Lung (tissue), 12 donors: ENCODE results near the gene GNL3. TPM values are rescaled to one million over a fixed set of nuclear protein-coding genes. Genes with fewer than 3 reads are reported as not detected.

ENCODE experiments used
- ATAC-seq: fragments of 200-7000 bp; cut with Tn5 transposase; one replicate; pipeline ENCODE4 v1.9.1; 2020; ENCODE audit warnings: moderate number of reproducible peaks; ENCODE audit not compliant: insufficient read depth, low FRiP score
- DNase-seq, 3 donors: peaks; one replicate each; pipeline ENCODE4 v3.0.0-alpha.2; 2013 to 2017
- H3K27ac ChIP-seq, 2 donors: one replicate each; pipeline ENCODE4 v1.5.1; 2013; ENCODE audit warnings: mild to moderate bottlenecking in 2 of 2, moderate library complexity in 2 of 2, control low read depth in 1 of 2, inconsistent platforms in 1 of 2, low read depth in 1 of 2, low read length in 1 of 2
- H3K27me3 ChIP-seq, 3 donors: one replicate each; pipeline ENCODE4 v1.5.1; 2013; ENCODE audit warnings: low read length in 2 of 3; ENCODE audit not compliant: control insufficient read depth in 3 of 3, insufficient read depth in 3 of 3
- H3K36me3 ChIP-seq, 4 donors: one replicate each; pipeline ENCODE4 v1.5.1; 2013; ENCODE audit warnings: low read length in 4 of 4, mild to moderate bottlenecking in 1 of 4, moderate library complexity in 1 of 4; ENCODE audit not compliant: control insufficient read depth in 4 of 4, insufficient read depth in 4 of 4
- H3K4me1 ChIP-seq, 5 donors: one replicate each; pipeline ENCODE4 v1.5.1; 2013; ENCODE audit warnings: low read length in 5 of 5, mild to moderate bottlenecking in 2 of 5, moderate library complexity in 1 of 5; ENCODE audit not compliant: control insufficient read depth in 5 of 5, insufficient read depth in 5 of 5
- H3K4me3 ChIP-seq: one replicate; pipeline ENCODE4 v1.5.1; 2013; ENCODE audit warnings: mild to moderate bottlenecking, control low read depth, moderate library complexity
- H3K9ac ChIP-seq, 2 donors: one replicate each; pipeline ENCODE4 v1.5.1; 2013; ENCODE audit warnings: low read length in 2 of 2, control low read depth in 1 of 2; ENCODE audit not compliant: insufficient read depth in 1 of 2
- H3K9me3 ChIP-seq, 4 donors: one replicate each; pipeline ENCODE4 v1.5.1; 2013; ENCODE audit warnings: low read length in 3 of 4, mild to moderate bottlenecking in 1 of 4, moderate library complexity in 1 of 4; ENCODE audit not compliant: control insufficient read depth in 4 of 4, insufficient read depth in 3 of 4
- WGBS, 2 donors: extraction: QIAGEN DNeasy Blood & Tissue Kit; methylation state at CpG; one replicate each; pipeline ENCODE4 v1.1.7; 2013; 5-methylcytosine and 5-hydroxymethylcytosine counted together
- polyA plus RNA-seq, 2 donors: library from polyadenylated mRNA; stranded (reverse); fragments of 200-250 nt; gene quantifications; one replicate each; pipeline ENCODE4 v1.2.1, GENCODE V29; 2013
- total RNA-seq, 2 donors: library from RNA; depleted of rRNA in 1 of 2; stranded (reverse); fragments of >200 nt in 1 of 2; gene quantifications; one replicate each; pipeline ENCODE4 v1.2.1, GENCODE V29; 2014 to 2021
- TF ChIP-seq, protein P1 (sequence below): IDR thresholded peaks from 2 replicates; pipeline ENCODE4 v1.5.1; 2012; ENCODE audit warnings: mild to moderate bottlenecking; ENCODE audit errors: control extremely low read depth, extremely low read depth
- donor health status: control.
- donor health status: control.
- donor health status: Bipolar disorder and iron deficiency.
- donor health status: healthy.
- donor health status: DM: yes; HTN: yes; CAD: no.

Gene GNL3
- total and polyA plus RNA-seq, 4 donors = 57.5 to 84.6 (median 72.4) TPM

DNA sequence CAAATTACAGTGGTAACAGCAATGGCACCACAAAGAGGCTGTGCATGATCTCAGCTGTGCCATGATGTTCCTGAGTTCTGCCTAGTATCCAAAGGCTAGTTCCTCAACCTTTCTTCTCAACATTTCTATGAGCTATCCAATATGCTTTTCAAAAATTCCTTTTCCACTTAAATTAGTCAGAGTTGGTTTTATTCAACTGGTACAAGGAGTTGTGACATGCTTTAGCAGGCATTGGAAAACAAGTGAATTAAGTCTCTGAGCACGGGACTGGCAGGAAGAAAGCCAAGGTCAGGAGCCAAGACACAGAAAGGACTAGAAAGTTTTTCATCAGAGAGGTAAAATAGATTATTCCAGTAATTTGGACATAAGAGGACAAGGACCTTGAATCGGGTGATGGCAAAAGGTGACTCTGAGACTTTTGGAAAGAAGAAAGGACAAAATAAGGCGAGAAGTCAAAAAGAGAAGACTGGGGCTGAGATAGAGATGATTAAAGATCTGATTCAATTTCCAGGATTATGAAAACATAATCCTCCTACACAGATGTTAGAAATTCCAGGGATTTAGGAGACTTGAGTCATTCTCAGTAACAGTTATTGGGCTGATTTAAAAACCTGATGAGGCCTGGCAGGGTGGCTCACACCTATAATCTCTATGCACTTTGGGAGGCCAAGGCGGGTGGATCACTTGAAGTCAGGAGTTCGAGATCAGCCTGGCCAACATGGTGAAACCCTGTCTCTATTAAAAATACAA is 36.2 kb upstream of the GNL3 start:
- ATAC-seq = no peak
- H3K36me3 ChIP-seq = peaks cover 22 to 58% (median 32%) of the 10 kb centered on the region in 4 donors

DNA sequence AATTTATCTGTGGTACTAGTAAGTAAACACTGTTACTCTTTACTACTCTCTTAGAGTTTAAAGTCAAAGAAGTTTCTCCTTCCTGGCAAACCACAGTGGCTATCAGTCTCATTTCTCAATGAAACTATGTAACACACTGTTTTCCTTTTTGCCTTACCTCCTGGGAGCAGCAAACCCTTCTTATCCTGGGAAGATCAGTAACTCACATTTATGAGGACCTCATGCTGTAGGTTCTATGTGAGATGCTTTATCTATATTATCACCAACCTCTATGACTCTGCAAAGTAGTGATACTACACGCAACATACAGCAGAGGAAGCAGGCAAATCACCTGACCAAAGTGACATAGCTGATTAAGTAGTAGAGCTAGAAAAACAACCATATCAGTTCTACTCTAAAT is 35.4 kb upstream of the GNL3 start:
- no peak for ATAC-seq
- WGBS, 2 donors = 65 to 94% methylated on average over 1 of the region's 1 CpG
- Histone ChIP-seq H3K4me1 (no peaks in the 10 kb centered on the region), H3K36me3 (peaks cover 23 to 64% (median 34%) of the 10 kb centered on the region in 4 donors), H3K4me3 (no peak overlapping the region), H3K27ac (no peak overlapping the region), H3K9ac (no peak overlapping the region), H3K27me3 (no peaks in the 10 kb centered on the region), H3K9me3 (no peaks in the 10 kb centered on the region)
- TF ChIP-seq, protein P1, sequence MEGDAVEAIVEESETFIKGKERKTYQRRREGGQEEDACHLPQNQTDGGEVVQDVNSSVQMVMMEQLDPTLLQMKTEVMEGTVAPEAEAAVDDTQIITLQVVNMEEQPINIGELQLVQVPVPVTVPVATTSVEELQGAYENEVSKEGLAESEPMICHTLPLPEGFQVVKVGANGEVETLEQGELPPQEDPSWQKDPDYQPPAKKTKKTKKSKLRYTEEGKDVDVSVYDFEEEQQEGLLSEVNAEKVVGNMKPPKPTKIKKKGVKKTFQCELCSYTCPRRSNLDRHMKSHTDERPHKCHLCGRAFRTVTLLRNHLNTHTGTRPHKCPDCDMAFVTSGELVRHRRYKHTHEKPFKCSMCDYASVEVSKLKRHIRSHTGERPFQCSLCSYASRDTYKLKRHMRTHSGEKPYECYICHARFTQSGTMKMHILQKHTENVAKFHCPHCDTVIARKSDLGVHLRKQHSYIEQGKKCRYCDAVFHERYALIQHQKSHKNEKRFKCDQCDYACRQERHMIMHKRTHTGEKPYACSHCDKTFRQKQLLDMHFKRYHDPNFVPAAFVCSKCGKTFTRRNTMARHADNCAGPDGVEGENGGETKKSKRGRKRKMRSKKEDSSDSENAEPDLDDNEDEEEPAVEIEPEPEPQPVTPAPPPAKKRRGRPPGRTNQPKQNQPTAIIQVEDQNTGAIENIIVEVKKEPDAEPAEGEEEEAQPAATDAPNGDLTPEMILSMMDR = no peak
- DNase-seq = no peak

More for the DNA sequence above, 36.2 kb upstream of the GNL3 start:
- TF ChIP-seq, protein P1 = no peak
- H3K27ac ChIP-seq = no peak overlapping the region
- DNase-seq = no peak
- H3K4me1 ChIP-seq = no peaks in the 10 kb centered on the region
- no peak overlapping the region for H3K9ac ChIP-seq
- H3K4me3 ChIP-seq = no peak overlapping the region
- no peaks in the 10 kb centered on the region for H3K27me3 ChIP-seq
- WGBS, 2 donors = 75 to 96% methylated on average over 5 of the region's 5 CpGs
- H3K9me3 ChIP-seq = no peaks in the 10 kb centered on the region

DNA sequence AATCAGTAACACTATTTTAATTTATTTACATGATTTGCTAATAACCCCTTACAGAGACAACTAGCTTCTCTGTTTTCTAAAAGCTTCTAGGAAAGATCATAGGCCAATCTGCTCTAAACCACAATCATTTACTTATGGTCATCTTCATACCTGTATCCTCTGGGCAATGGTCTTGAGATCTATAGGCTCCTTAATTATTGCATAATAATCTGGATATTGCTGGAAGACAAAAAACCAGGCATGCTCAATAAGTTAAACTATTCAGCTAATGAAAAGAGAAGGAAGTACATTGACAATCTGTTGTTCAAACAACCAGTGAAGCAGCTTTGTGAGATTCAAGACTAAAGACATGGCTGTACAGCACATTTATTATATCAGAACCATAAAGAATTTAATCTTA is 34.2 kb upstream of the GNL3 start:
- ATAC-seq (no peak), DNase-seq (no peak)
- Histone ChIP-seq H3K9ac (no peak overlapping the region), H3K27me3 (no peaks in the 10 kb centered on the region), H3K36me3 (peaks cover 25 to 63% (median 37%) of the 10 kb centered on the region in 4 donors), H3K9me3 (no peaks in the 10 kb centered on the region), H3K27ac (no peak overlapping the region), H3K4me1 (no peaks in the 10 kb centered on the region), H3K4me3 (no peak overlapping the region)
- TF ChIP-seq, protein P1 = no peak
